Mesendoderm (in vitro differentiated cells): ENCODE measurements around the gene FOXP1.

Experiments used
- DNase-seq: peaks from one replicate; pipeline ENCODE4 v3.0.0; 2013
- H2AK5ac ChIP-seq: 2 replicates; pipeline ENCODE4 v1.6.1; 2013; ENCODE audit warnings: low read length, inconsistent platforms
- H2BK120ac ChIP-seq: 2 replicates; pipeline ENCODE4 v1.6.1; 2013; ENCODE audit warnings: low read depth, mild to moderate bottlenecking, low read length, moderate library complexity, mixed read lengths
- H2BK15ac ChIP-seq: replicated peaks from 2 replicates; pipeline ENCODE4 v1.6.1; 2013; ENCODE audit warnings: low read depth, mild to moderate bottlenecking, moderate library complexity
- H2BK5ac ChIP-seq: 2 replicates; pipeline ENCODE4 v1.6.1; 2013; ENCODE audit warnings: low read length, inconsistent platforms
- H3K18ac ChIP-seq: 2 replicates; pipeline ENCODE4 v1.6.1; 2013; ENCODE audit warnings: mild to moderate bottlenecking, low read length, mixed read lengths
- H3K23ac ChIP-seq: one replicate; pipeline ENCODE4 v1.6.1; 2013; ENCODE audit warnings: low read length
- H3K27ac ChIP-seq: 2 replicates; pipeline ENCODE4 v1.5.1; 2013; ENCODE audit warnings: low read depth, mild to moderate bottlenecking, inconsistent platforms, low read length, moderate library complexity
- H3K27me3 ChIP-seq: 2 replicates; pipeline ENCODE4 v1.6.1; 2013; ENCODE audit warnings: low read length, control low read depth, mild to moderate bottlenecking, inconsistent platforms; ENCODE audit not compliant: insufficient read depth, poor library complexity
- H3K36me3 ChIP-seq: 2 replicates; pipeline ENCODE4 v1.6.1; 2013; ENCODE audit warnings: low read length, inconsistent platforms; ENCODE audit not compliant: control insufficient read depth, insufficient read depth
- H3K4ac ChIP-seq: one replicate; pipeline ENCODE4 v1.6.1; 2013; ENCODE audit warnings: low read depth, mild to moderate bottlenecking, low read length, moderate library complexity
- H3K4me1 ChIP-seq: 2 replicates; pipeline ENCODE4 v1.6.1; 2013; ENCODE audit warnings: low read depth, low read length, inconsistent platforms; ENCODE audit not compliant: control insufficient read depth
- H3K4me2 ChIP-seq: 2 replicates; pipeline ENCODE4 v1.6.1; 2013; ENCODE audit warnings: low read length
- H3K4me3 ChIP-seq: 2 replicates; pipeline ENCODE4 v1.5.1; 2013; ENCODE audit warnings: mild to moderate bottlenecking, low read length
- H3K56ac ChIP-seq: one replicate; pipeline ENCODE4 v1.6.1; 2013; ENCODE audit warnings: low read length
- H3K79me1 ChIP-seq: 2 replicates; pipeline ENCODE4 v1.6.1; 2013; ENCODE audit warnings: low read length, inconsistent platforms
- H3K79me2 ChIP-seq: 2 replicates; pipeline ENCODE4 v1.6.1; 2013; ENCODE audit warnings: mild to moderate bottlenecking, low read length; ENCODE audit not compliant: control insufficient read depth, insufficient read depth
- H3K9ac ChIP-seq: 2 replicates; pipeline ENCODE4 v1.6.1; 2013; ENCODE audit warnings: low read length, inconsistent platforms
- H4K5ac ChIP-seq: one replicate; pipeline ENCODE4 v1.6.1; 2013; ENCODE audit warnings: low read length
- H4K8ac ChIP-seq: one replicate; pipeline ENCODE4 v1.6.1; 2013; ENCODE audit warnings: low read depth, mild to moderate bottlenecking, control low read depth, low read length, moderate library complexity
- WGBS: extraction: QIAGEN DNeasy Blood & Tissue Kit; methylation state at CpG from one replicate; pipeline ENCODE4 v1.1.7; 2013; ENCODE audit warnings: low lambda C conversion rate, missing lambda C conversion rate; ENCODE audit not compliant: insufficient coverage; ENCODE audit errors: extremely low coverage; 5-methylcytosine and 5-hydroxymethylcytosine counted together

Gene FOXP1

GRCh38 chr3:71183549-71183948 is 400.0 kb downstream of the FOXP1 start:
- H2BK15ac ChIP-seq: no peak overlapping the region
- H3K4me1 ChIP-seq: no peaks in the 10 kb centered on the region
- H2BK120ac ChIP-seq: no peak overlapping the region
- no peak for DNase-seq
- no peak overlapping the region for H3K4ac ChIP-seq
- no peak overlapping the region for H3K4me3 ChIP-seq
- no peak overlapping the region for H3K4me2 ChIP-seq
- no peak overlapping the region for H4K8ac ChIP-seq
- no peak overlapping the region for H3K18ac ChIP-seq
- no peak overlapping the region for H3K9ac ChIP-seq
- no peak overlapping the region for H2BK5ac ChIP-seq
- H3K27me3 ChIP-seq: no peaks in the 10 kb centered on the region
- no peak overlapping the region for H3K23ac ChIP-seq
- no peak overlapping the region for H3K56ac ChIP-seq
- no peaks in the 10 kb centered on the region for H3K79me2 ChIP-seq
- no CpG with 5 or more reads among the region's 5 CpGs for WGBS
- no peaks in the 10 kb centered on the region for H3K79me1 ChIP-seq
- no peaks in the 10 kb centered on the region for H3K36me3 ChIP-seq
- no peak overlapping the region for H3K27ac ChIP-seq
- H4K5ac ChIP-seq: no peak overlapping the region
- H2AK5ac ChIP-seq: no peak overlapping the region

- H3K4me3 ChIP-seq: no peak overlapping the region
- no peak overlapping the region for H3K4me2 ChIP-seq
- H3K27ac ChIP-seq: no peak overlapping the region
- H3K27me3 ChIP-seq: no peaks in the 10 kb centered on the region
- no peak overlapping the region for H3K4ac ChIP-seq
- no CpG with 5 or more reads among the region's 6 CpGs for WGBS
- DNase-seq: no peak
- no peak overlapping the region for H2AK5ac ChIP-seq
- H3K79me1 ChIP-seq: no peaks in the 10 kb centered on the region
- H3K23ac ChIP-seq: no peak overlapping the region
- no peak overlapping the region for H4K5ac ChIP-seq
- no peak overlapping the region for H3K56ac ChIP-seq
- no peak overlapping the region for H3K18ac ChIP-seq
- H2BK15ac ChIP-seq: no peak overlapping the region
- no peaks in the 10 kb centered on the region for H3K79me2 ChIP-seq
- no peak overlapping the region for H2BK5ac ChIP-seq
- no peak overlapping the region for H2BK120ac ChIP-seq
- H3K4me1 ChIP-seq: no peaks in the 10 kb centered on the region
- H3K36me3 ChIP-seq: no peaks in the 10 kb centered on the region
- no peak overlapping the region for H4K8ac ChIP-seq
- H3K9ac ChIP-seq: no peak overlapping the region
Observed at GRCh38 chr3:71180524-71180923, 403.0 kb downstream of the FOXP1 start.

GRCh38 chr3:71177375-71177774 is 406.2 kb downstream of the FOXP1 start:
- H3K4me2 ChIP-seq: no peak overlapping the region
- H4K5ac ChIP-seq: no peak overlapping the region
- no peak overlapping the region for H2AK5ac ChIP-seq
- H3K4ac ChIP-seq: no peak overlapping the region
- no CpG with 5 or more reads among the region's 4 CpGs for WGBS
- no peak for DNase-seq
- H3K27ac ChIP-seq: no peak overlapping the region
- H3K4me3 ChIP-seq: no peak overlapping the region
- H3K79me1 ChIP-seq: no peaks in the 10 kb centered on the region
- H3K36me3 ChIP-seq: no peaks in the 10 kb centered on the region
- no peak overlapping the region for H3K23ac ChIP-seq
- H2BK5ac ChIP-seq: no peak overlapping the region
- no peaks in the 10 kb centered on the region for H3K79me2 ChIP-seq
- H3K18ac ChIP-seq: no peak overlapping the region
- no peak overlapping the region for H4K8ac ChIP-seq
- peaks cover 7% of the 10 kb centered on the region for H3K4me1 ChIP-seq
- H2BK120ac ChIP-seq: no peak overlapping the region
- no peak overlapping the region for H3K9ac ChIP-seq
- no peaks in the 10 kb centered on the region for H3K27me3 ChIP-seq
- H2BK15ac ChIP-seq: no peak overlapping the region
- H3K56ac ChIP-seq: no peak overlapping the region

- Histone ChIP-seq H2BK15ac (no peak overlapping the region), H3K27me3 (no peaks in the 10 kb centered on the region), H3K4me3 (no peak overlapping the region), H4K8ac (no peak overlapping the region), H3K4ac (no peak overlapping the region), H3K27ac (no peak overlapping the region), H2AK5ac (no peak overlapping the region), H3K4me2 (no peak overlapping the region), H4K5ac (no peak overlapping the region), H3K18ac (no peak overlapping the region), H2BK120ac (no peak overlapping the region), H3K23ac (no peak overlapping the region), H3K79me1 (no peaks in the 10 kb centered on the region), H3K9ac (no peak overlapping the region), H3K56ac (no peak overlapping the region), H2BK5ac (no peak overlapping the region), H3K36me3 (no peaks in the 10 kb centered on the region), H3K79me2 (no peaks in the 10 kb centered on the region), H3K4me1 (peaks cover 7% of the 10 kb centered on the region)
- peak; percentile 73 for DNase-seq
- no CpG with 5 or more reads among the region's 5 CpGs for WGBS
Observed at GRCh38 chr3:71176366-71176765, 407.2 kb downstream of the FOXP1 start.

- Histone ChIP-seq H4K5ac (no peak overlapping the region), H3K36me3 (no peaks in the 10 kb centered on the region), H3K23ac (no peak overlapping the region), H3K79me2 (no peaks in the 10 kb centered on the region), H3K27ac (no peak overlapping the region), H3K4me2 (no peak overlapping the region), H3K56ac (no peak overlapping the region), H2AK5ac (no peak overlapping the region), H3K18ac (no peak overlapping the region), H2BK15ac (no peak overlapping the region), H2BK5ac (no peak overlapping the region), H3K79me1 (no peaks in the 10 kb centered on the region), H3K9ac (no peak overlapping the region), H3K4ac (no peak overlapping the region), H4K8ac (no peak overlapping the region), H3K4me3 (no peak overlapping the region), H3K4me1 (peaks cover 7% of the 10 kb centered on the region), H3K27me3 (no peaks in the 10 kb centered on the region), H2BK120ac (no peak overlapping the region)
- DNase-seq: no peak
- no CpG with 5 or more reads among the region's 5 CpGs for WGBS
Observed at GRCh38 chr3:71175691-71176365, 407.7 kb downstream of the FOXP1 start.

GRCh38 chr3:71172951-71173350 is 410.6 kb downstream of the FOXP1 start:
- Histone ChIP-seq H3K4me1 (peaks cover 16% of the 10 kb centered on the region), H4K8ac (no peak overlapping the region), H3K23ac (no peak overlapping the region), H3K36me3 (no peaks in the 10 kb centered on the region), H3K4me2 (no peak overlapping the region), H3K4me3 (no peak overlapping the region), H3K27ac (no peak overlapping the region), H2BK120ac (no peak overlapping the region), H3K79me2 (no peaks in the 10 kb centered on the region), H3K56ac (no peak overlapping the region), H2BK5ac (no peak overlapping the region), H3K4ac (no peak overlapping the region), H3K79me1 (no peaks in the 10 kb centered on the region), H4K5ac (no peak overlapping the region), H3K18ac (no peak overlapping the region), H2AK5ac (no peak overlapping the region), H2BK15ac (peak overlapping the region; percentile 14), H3K27me3 (no peaks in the 10 kb centered on the region), H3K9ac (no peak overlapping the region)
- DNase-seq: no peak
- no CpG with 5 or more reads among the region's 2 CpGs for WGBS
